Spleen (tissue), 7 donors: ENCODE results near the gene PAQR6.

Experiments
- CTCF ChIP-seq, 11 experiments: fragments of 200-600 bp in 7 of 11; fragments of 450-650 bp in 4 of 11; sonication (generic) in 4 of 11; IDR thresholded peaks in 8 of 11; conservative IDR thresholded peaks in 3 of 11; 1 replicate in 7 of 11; 2 replicates in 4 of 11; pipeline versions ENCODE4 v1.4.0 to v1.8.0; 2016 to 2021; ENCODE audit warnings: antibody characterized with exemption in 11 of 11, inconsistent platforms in 4 of 11, mild to moderate bottlenecking in 1 of 11
- POLR2AphosphoS5 ChIP-seq, 3 donors: sonication (generic); formaldehyde crosslinking; IDR thresholded peaks; one replicate each; pipeline ENCODE4 v1.5.1; 2017; ENCODE audit warnings: antibody characterized with exemption in 3 of 3
- donor health status: DM: no; HTN: no; CAD: no; lungs with moderate emphysema.
- donor health status: DM: no; HTN: no; CAD: no.
- donor health status: DM: no; HTN: no; CAD: no.

GRCh38 chr1:156198831-156199349 lies 49.0 kb downstream of the PAQR6 start:
- TF ChIP-seq POLR2AphosphoS5 (IDR thresholded peaks at IDR 0.05) (no peak), CTCF (IDR thresholded peaks at IDR 0.05 in 8 of 11, conservative IDR thresholded peaks at IDR 0.05 in 3 of 11) (no peak)
